ENCODE measurements around the gene FOXM1. TPM values are rescaled to one million over a fixed set of nuclear protein-coding genes. Genes with fewer than 3 reads are reported as not detected.
A peak's percentile ranks its signal among the peaks of the same experiment; 100 is the strongest.

The FOXM1 gene
- total and polyA plus RNA-seq, 2 of the 13 experiments (the other 11 are each of a cell fraction or from before 2014, with no cell fraction given), result 17.1 to 25.9 TPM

DNA sequence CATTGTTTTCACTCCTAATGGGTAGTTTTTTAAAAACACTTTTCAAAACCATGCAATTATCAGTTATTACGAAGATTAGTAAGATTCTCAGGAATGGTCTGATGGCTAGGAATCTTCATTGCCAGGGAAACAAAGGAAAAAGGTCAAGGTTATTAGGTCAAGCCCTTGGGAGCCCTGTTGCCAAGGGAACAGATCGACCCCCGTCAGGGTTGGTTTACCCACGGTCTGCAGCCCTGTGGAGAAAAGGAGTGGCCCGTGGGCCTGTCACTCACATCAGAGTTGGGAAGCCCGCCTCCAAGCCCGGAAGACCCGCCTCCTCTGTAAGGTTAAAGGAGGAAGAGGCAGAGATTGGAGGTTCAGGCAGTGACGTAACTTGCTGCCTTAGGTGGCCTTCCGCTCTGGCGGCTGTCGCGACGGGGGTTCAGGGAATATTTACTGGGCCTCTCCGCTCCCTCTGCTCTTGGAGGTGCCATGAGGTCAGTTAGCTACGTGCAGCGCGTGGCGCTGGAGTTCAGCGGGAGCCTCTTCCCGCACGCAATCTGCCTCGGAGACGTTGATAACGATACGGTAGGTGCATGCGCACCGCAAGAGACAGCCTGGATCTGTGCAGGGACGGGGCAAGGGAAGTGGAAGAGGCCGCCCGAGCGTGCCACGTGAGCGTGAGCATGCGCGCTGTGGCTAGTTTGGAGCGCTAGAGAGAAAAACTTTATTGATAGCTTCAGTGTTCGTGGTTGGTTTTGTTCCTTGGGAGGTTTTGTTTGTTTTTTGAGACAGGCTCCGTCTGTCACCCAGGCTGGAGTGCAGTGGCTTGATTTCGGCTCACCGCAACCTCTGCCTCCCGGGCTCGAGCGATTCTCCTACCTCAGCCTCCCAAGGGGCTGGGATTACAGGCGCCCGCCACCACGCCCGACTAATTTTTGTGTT is 64.4 kb downstream of the FOXM1 start, which contains the start of gene ITFG2 (continued):
- no peak for TF ChIP-seq ZSCAN22 (CRISPR knock-in tag; IDR thresholded peaks at IDR 0.05)
- TF ChIP-seq ZNF782 (CRISPR knock-in tag; IDR thresholded peaks at IDR 0.05; ENCODE audit: borderline replicate concordance), result peak; percentile 91
- TF ChIP-seq TEF (CRISPR knock-in tag; IDR thresholded peaks at IDR 0.05), result peak; percentile 70; the same call in 1 of the 2 replicates
- peak; percentile 24; the same call in 1 of the 2 replicates for TF ChIP-seq ZNF563 (CRISPR knock-in tag; IDR thresholded peaks at IDR 0.05)
- TF ChIP-seq, protein P1, sequence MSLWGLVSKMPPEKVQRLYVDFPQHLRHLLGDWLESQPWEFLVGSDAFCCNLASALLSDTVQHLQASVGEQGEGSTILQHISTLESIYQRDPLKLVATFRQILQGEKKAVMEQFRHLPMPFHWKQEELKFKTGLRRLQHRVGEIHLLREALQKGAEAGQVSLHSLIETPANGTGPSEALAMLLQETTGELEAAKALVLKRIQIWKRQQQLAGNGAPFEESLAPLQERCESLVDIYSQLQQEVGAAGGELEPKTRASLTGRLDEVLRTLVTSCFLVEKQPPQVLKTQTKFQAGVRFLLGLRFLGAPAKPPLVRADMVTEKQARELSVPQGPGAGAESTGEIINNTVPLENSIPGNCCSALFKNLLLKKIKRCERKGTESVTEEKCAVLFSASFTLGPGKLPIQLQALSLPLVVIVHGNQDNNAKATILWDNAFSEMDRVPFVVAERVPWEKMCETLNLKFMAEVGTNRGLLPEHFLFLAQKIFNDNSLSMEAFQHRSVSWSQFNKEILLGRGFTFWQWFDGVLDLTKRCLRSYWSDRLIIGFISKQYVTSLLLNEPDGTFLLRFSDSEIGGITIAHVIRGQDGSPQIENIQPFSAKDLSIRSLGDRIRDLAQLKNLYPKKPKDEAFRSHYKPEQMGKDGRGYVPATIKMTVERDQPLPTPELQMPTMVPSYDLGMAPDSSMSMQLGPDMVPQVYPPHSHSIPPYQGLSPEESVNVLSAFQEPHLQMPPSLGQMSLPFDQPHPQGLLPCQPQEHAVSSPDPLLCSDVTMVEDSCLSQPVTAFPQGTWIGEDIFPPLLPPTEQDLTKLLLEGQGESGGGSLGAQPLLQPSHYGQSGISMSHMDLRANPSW (CRISPR knock-in tag; IDR thresholded peaks at IDR 0.05; ENCODE audit: borderline replicate concordance), result peak; percentile 38; the same call in 1 of the 2 replicates
- peak; percentile 82; the same call in 1 of the 2 replicates for TF ChIP-seq FOXK1 (CRISPR knock-in tag; IDR thresholded peaks at IDR 0.05; ENCODE audit: borderline replicate concordance, low read depth)
- TF ChIP-seq ZNF430 (CRISPR knock-in tag; IDR thresholded peaks at IDR 0.05), result 0 out of 2 replicates have a peak, but pooled peaks have one; percentile 52
- TF ChIP-seq HOXA9 (CRISPR knock-in tag; IDR thresholded peaks at IDR 0.05; ENCODE audit: borderline replicate concordance), result no peak
- TF ChIP-seq ZNF883 (CRISPR knock-in tag; IDR thresholded peaks at IDR 0.05; ENCODE audit: not compliant biosample characterization), result peak; percentile 88
- TF ChIP-seq ELK4 (CRISPR knock-in tag; IDR thresholded peaks at IDR 0.05; ENCODE audit: borderline replicate concordance), result no peak
- no peak for TF ChIP-seq ZNF101 (CRISPR knock-in tag; IDR thresholded peaks at IDR 0.05; ENCODE audit: borderline replicate concordance, low read depth)
- TF ChIP-seq ESRRA (CRISPR knock-in tag; IDR thresholded peaks at IDR 0.05; ENCODE audit: low read depth), result peak; percentile 71; the same call in 1 of the 2 replicates
- TF ChIP-seq KAT7 (CRISPR knock-in tag; IDR thresholded peaks at IDR 0.05; ENCODE audit: borderline replicate concordance), result no peak; the same call in 1 of the 2 replicates
- TF ChIP-seq ZNF710 (CRISPR knock-in tag; IDR thresholded peaks at IDR 0.05; ENCODE audit: borderline replicate concordance), result peak; percentile 62; the same call in 1 of the 2 replicates
- no peak for TF ChIP-seq ZNF207 (IDR thresholded peaks at IDR 0.05; ENCODE audit: borderline replicate concordance)
- no peak for TF ChIP-seq TMF1 (CRISPR knock-in tag; IDR thresholded peaks at IDR 0.05; ENCODE audit: low read depth)
- TF ChIP-seq ZNF343 (CRISPR knock-in tag; IDR thresholded peaks at IDR 0.05), result peak; percentile 84
- TF ChIP-seq TOE1 (CRISPR knock-in tag; IDR thresholded peaks at IDR 0.05), result no peak
- TF ChIP-seq KLF6 (CRISPR knock-in tag; IDR thresholded peaks at IDR 0.05), result peak; percentile 79; the same call in 1 of the 2 replicates
- TF ChIP-seq IKZF4 (CRISPR knock-in tag; IDR thresholded peaks at IDR 0.05; ENCODE audit: borderline replicate concordance, low read depth, not compliant biosample characterization), result peak; percentile 80
